Measurements from ENCODE around the gene NRCAM. TPM values are rescaled to one million over a fixed set of nuclear protein-coding genes. Genes with fewer than 3 reads are reported as not detected.

The NRCAM gene
- total RNA-seq, 1 experiment from 2014 or later, result 1.1 TPM

DNA sequence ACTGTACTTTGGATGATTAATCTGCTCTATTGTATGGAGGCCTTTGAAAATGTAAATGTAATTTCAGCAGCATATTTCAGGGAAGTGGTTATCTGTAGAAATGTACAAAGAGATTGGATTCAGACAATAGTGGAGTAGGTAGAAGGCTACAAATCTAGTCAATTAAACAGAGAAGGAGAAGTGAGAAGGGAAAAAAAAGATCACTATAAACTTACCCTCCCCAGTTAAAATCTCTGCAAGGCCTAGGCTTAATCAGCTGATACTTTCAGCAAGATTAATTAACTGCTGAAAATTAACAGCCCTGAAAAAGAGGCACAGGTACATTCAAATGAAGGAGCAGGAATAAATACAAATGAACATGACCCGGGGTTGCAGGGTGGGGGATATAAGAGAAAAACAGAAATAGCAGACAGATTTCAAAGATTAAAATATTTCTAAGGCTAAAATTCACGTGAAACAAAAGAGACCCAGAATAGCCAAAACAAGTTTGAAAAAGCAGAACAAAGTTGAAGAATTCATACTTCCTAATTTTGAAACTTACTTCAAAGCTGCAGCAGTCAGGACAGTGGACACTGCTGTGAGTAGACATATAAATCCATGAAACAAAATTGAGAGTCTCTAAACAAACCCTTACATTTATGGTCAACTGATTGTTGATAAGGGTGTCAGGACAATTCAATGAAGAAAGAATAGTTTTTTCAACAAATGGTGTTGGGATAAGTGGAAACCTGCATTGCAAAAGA, 96.0 kb downstream of the NRCAM start:
- intact Hi-C loops (cut with micrococcal nuclease), result no loop called here
- DNase-seq (ENCODE audit: unreplicated experiment), result no peak
- Mint-ChIP-seq H3K36me3 (ENCODE audit: insufficient read depth, unreplicated experiment) (no peaks in the 10 kb centered on the region), H3K9me3 (ENCODE audit: unreplicated experiment) (no peaks in the 10 kb centered on the region), H3K4me3 (ENCODE audit: unreplicated experiment) (no peak overlapping the region), H3K27me3 (ENCODE audit: insufficient read depth, unreplicated experiment) (no peaks in the 10 kb centered on the region), H3K27ac (ENCODE audit: low read depth, unreplicated experiment) (no peak overlapping the region), H3K4me1 (ENCODE audit: insufficient read depth, unreplicated experiment) (no peaks in the 10 kb centered on the region)
- TF ChIP-seq, protein P1, sequence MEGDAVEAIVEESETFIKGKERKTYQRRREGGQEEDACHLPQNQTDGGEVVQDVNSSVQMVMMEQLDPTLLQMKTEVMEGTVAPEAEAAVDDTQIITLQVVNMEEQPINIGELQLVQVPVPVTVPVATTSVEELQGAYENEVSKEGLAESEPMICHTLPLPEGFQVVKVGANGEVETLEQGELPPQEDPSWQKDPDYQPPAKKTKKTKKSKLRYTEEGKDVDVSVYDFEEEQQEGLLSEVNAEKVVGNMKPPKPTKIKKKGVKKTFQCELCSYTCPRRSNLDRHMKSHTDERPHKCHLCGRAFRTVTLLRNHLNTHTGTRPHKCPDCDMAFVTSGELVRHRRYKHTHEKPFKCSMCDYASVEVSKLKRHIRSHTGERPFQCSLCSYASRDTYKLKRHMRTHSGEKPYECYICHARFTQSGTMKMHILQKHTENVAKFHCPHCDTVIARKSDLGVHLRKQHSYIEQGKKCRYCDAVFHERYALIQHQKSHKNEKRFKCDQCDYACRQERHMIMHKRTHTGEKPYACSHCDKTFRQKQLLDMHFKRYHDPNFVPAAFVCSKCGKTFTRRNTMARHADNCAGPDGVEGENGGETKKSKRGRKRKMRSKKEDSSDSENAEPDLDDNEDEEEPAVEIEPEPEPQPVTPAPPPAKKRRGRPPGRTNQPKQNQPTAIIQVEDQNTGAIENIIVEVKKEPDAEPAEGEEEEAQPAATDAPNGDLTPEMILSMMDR (IDR thresholded peaks at IDR 0.05; ENCODE audit: unreplicated experiment), result no peak
- POLR2A ChIA-PET, result no interaction called here
- CTCF ChIA-PET, result no interaction called here
- BruUV-seq (replicated peaks), result no TSS peak

DNA sequence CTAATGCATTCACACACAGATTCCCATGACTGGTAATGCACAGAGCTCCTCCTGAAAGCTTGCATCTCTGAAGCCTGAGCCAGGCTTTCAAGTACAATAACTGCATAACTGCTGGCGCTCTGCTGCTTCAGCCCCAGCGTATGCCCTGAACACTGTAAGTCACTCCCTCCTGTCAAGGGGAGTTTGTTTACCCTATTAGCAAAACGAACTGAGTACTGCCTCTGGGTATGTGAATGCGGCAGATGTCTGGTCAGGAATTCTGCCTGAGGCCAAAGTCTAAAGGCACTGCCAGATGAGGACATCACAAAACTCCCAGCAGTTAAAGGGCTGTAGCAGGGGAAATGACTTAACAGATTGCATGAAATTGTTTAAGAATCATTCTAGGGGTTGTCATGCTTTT, 97.7 kb downstream of the NRCAM start:
- TF ChIP-seq, protein P1 (IDR thresholded peaks at IDR 0.05; ENCODE audit: unreplicated experiment), result no peak
- intact Hi-C loops (cut with micrococcal nuclease), result no loop called here
- no peaks in the 10 kb centered on the region for H3K4me1 Mint-ChIP-seq (ENCODE audit: insufficient read depth, unreplicated experiment)
- H3K27me3 Mint-ChIP-seq (ENCODE audit: insufficient read depth, unreplicated experiment), result no peaks in the 10 kb centered on the region
- no peaks in the 10 kb centered on the region for H3K36me3 Mint-ChIP-seq (ENCODE audit: insufficient read depth, unreplicated experiment)
- H3K27ac Mint-ChIP-seq (ENCODE audit: low read depth, unreplicated experiment), result no peak overlapping the region
- ChIA-PET POLR2A (interaction anchor here (0.6 kb wide), 1 partner anchor 68 kb away, joined by 3 read pairs; no protein-coding TSS in a partner anchor), CTCF (no interaction called here)
- peak; percentile 69 for DNase-seq (ENCODE audit: unreplicated experiment)
- BruUV-seq (replicated peaks), result no TSS peak
- no peaks in the 10 kb centered on the region for H3K9me3 Mint-ChIP-seq (ENCODE audit: unreplicated experiment)
- H3K4me3 Mint-ChIP-seq (ENCODE audit: unreplicated experiment), result no peak overlapping the region

DNA sequence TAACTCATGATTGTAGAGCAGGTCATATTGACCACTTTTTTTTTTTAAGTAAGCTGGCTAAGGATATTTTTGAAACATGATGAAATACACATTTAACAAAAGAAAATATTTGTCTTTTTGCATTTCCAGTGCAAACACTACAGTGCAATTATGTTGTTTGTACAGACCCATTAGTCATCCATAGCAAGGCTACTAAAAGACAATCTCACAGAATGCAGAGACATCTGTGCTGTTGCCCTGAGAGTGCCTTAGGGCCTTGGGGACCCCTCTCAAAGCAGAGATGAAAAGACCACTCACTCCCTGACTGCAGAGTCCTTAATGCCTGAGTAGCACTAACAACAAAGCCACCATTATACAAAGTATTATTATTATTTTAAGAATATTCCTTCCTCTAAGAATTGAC, 104.5 kb downstream of the NRCAM start:
- TF ChIP-seq, protein P1 (IDR thresholded peaks at IDR 0.05; ENCODE audit: unreplicated experiment), result no peak
- Mint-ChIP-seq H3K4me1 (ENCODE audit: insufficient read depth, unreplicated experiment) (peaks cover 7% of the 10 kb centered on the region), H3K27ac (ENCODE audit: low read depth, unreplicated experiment) (no peak overlapping the region), H3K9me3 (ENCODE audit: unreplicated experiment) (no peaks in the 10 kb centered on the region), H3K36me3 (ENCODE audit: insufficient read depth, unreplicated experiment) (peaks cover 6% of the 10 kb centered on the region), H3K4me3 (ENCODE audit: unreplicated experiment) (no peak overlapping the region), H3K27me3 (ENCODE audit: insufficient read depth, unreplicated experiment) (no peaks in the 10 kb centered on the region)
- ChIA-PET POLR2A (interaction anchor here (0.6 kb wide), 1 partner anchor 13 kb away, joined by 3 read pairs; no protein-coding TSS in a partner anchor), CTCF (no interaction called here)
- BruUV-seq (replicated peaks), result no TSS peak
- peak; percentile 40 for DNase-seq (ENCODE audit: unreplicated experiment)
- intact Hi-C loops (cut with micrococcal nuclease), result no loop called here

DNA sequence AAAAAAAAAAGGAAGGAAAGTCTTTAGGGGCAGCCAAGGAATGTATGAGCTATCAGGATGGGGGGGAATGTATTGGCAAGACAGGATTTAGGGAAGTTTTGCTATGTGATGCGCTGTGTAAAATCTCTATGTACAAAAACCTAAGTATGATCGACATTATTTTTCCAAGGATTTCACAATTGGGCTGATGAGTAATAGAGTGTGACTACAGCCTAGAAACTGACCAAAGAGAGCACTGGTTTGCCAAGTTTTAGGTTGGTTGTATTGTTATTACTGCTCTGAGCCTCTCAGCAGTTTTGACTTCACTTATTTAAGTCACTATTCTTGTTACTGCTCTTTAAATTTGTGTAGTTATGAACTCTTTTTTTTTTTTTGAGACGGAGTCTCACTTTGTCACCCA, 107.3 kb downstream of the NRCAM start:
- Mint-ChIP-seq H3K27me3 (ENCODE audit: insufficient read depth, unreplicated experiment) (no peaks in the 10 kb centered on the region), H3K4me3 (ENCODE audit: unreplicated experiment) (no peak overlapping the region), H3K27ac (ENCODE audit: low read depth, unreplicated experiment) (no peak overlapping the region), H3K36me3 (ENCODE audit: insufficient read depth, unreplicated experiment) (peaks cover 6% of the 10 kb centered on the region), H3K9me3 (ENCODE audit: unreplicated experiment) (no peaks in the 10 kb centered on the region), H3K4me1 (ENCODE audit: insufficient read depth, unreplicated experiment) (peaks cover 7% of the 10 kb centered on the region)
- POLR2A ChIA-PET, result no interaction called here
- TF ChIP-seq, protein P1 (IDR thresholded peaks at IDR 0.05; ENCODE audit: unreplicated experiment), result no peak
- CTCF ChIA-PET, result interaction anchor here (1.0 kb wide), 1 partner anchor 149 kb away, joined by 4 read pairs; no protein-coding TSS in a partner anchor
- no TSS peak for BruUV-seq (replicated peaks)
- peak; percentile 87 for DNase-seq (ENCODE audit: unreplicated experiment)
- intact Hi-C loops (cut with micrococcal nuclease), result loop anchor here (5.0 kb wide), 1 partner anchor 37 kb away; no protein-coding TSS in a partner anchor

Data from MCF 10A (cell line).